ENCODE results near the gene YY1AP1. TPM values are rescaled to one million over a fixed set of nuclear protein-coding genes. Genes with fewer than 3 reads are reported as not detected.
"Not testable (repeated sequence)": the region's sequence is repeated elsewhere in the genome, so short reads cannot be mapped to it uniquely, and the experiment has no call there.

The YY1AP1 gene
- total RNA-seq, 6 experiments from 2014 or later = 24.3 to 37.2 (median 28.9) TPM

DNA sequence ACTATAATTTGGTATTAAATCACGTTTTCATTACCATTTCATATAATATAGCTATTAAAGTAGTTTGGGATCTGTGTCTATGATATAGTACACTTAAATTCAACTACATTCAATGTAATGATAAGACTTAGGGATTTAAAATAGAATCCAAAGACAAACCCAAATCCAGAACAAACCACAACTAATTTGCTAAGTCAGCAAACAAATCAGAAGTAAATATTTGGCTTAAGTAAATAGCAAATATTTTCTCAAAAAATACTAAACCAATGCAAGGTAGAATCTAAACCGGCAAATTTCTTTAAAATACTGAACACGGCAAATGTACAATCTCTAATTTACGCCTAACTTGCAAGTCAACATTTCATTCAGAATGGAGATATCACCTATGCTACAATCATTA is 16.8 kb downstream of the YY1AP1 start:
- no peaks in the 10 kb centered on the region for H3K27me3 ChIP-seq
- peaks cover 0 to 7% (median 0%) of the 10 kb centered on the region in 4 donors for H3K4me1 ChIP-seq
- H3K4me3 ChIP-seq = no peak overlapping the region
- no peak for TF ChIP-seq POLR2A (IDR thresholded peaks at IDR 0.05)
- TF ChIP-seq, protein P1, sequence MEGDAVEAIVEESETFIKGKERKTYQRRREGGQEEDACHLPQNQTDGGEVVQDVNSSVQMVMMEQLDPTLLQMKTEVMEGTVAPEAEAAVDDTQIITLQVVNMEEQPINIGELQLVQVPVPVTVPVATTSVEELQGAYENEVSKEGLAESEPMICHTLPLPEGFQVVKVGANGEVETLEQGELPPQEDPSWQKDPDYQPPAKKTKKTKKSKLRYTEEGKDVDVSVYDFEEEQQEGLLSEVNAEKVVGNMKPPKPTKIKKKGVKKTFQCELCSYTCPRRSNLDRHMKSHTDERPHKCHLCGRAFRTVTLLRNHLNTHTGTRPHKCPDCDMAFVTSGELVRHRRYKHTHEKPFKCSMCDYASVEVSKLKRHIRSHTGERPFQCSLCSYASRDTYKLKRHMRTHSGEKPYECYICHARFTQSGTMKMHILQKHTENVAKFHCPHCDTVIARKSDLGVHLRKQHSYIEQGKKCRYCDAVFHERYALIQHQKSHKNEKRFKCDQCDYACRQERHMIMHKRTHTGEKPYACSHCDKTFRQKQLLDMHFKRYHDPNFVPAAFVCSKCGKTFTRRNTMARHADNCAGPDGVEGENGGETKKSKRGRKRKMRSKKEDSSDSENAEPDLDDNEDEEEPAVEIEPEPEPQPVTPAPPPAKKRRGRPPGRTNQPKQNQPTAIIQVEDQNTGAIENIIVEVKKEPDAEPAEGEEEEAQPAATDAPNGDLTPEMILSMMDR (IDR thresholded peaks at IDR 0.05) = no peak
- ATAC-seq = no peak
- WGBS (ENCODE audit: insufficient coverage, low coverage, low lambda C conversion rate, missing lambda C conversion rate) = 59% methylated on average over 4 of the region's 4 CpGs
- DNase-seq = no peak
- intact Hi-C loops (cut with DNase I) = no loop called here
- H3K9me3 ChIP-seq = no peaks in the 10 kb centered on the region
- H3K36me3 ChIP-seq = peaks cover 4 to 86% (median 46%) of the 10 kb centered on the region in 4 donors
- H3K27ac ChIP-seq = no peak overlapping the region

DNA sequence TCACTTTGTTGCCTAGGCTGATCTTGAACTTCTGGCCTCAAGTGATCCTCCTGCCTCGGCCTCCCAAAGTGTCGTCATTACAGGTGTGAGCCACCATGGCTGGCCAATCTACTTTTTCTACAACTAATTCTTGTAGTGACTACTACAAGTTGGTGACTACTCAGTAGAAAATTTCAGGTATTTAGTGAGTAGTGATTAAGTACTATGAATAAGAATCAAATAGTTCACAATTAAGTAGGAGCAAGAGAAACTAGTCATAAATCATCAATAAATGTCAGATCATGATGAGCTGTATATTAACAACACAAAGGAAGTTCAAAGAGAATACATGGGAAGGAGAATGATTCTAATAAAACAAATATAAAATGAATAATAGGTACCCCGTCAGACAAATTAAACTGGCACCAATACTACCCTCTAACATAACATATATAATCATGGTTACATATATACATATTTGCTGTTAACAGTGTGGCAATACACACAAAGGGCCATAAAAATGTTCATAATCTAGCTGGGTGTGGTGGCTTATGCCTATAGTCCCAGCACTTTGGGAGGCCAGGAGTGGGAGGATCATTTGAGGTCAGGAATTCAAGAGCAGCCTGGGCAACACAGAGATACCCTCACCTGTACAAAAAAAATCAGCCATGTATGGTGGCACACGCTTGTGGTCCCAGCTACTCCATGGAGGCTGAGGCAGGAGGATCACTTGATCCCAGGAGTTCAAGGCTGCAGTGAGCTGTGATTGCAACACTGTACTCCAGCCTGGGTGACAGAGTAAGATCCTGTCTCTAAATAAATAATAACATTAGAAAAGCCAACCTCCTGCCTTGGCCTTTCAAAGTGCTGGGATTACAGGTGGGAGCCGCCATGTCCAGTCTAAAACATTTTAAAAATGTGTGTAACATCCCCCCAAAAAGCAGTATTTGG is 19.1 kb downstream of the YY1AP1 start:
- Histone ChIP-seq H3K4me1 (peaks cover 0 to 7% (median 0%) of the 10 kb centered on the region in 4 donors), H3K9me3 (no peaks in the 10 kb centered on the region), H3K27me3 (no peaks in the 10 kb centered on the region), H3K27ac (no peak overlapping the region), H3K4me3 (no peak overlapping the region), H3K36me3 (peaks cover 4 to 84% (median 39%) of the 10 kb centered on the region in 4 donors)
- WGBS (ENCODE audit: insufficient coverage, low coverage, low lambda C conversion rate, missing lambda C conversion rate) = 99% methylated on average over 5 of the region's 5 CpGs
- no peak for TF ChIP-seq POLR2A (IDR thresholded peaks at IDR 0.05)
- TF ChIP-seq, protein P1 (IDR thresholded peaks at IDR 0.05) = no peak
- no peak for DNase-seq
- intact Hi-C loops (cut with DNase I) = no loop called here
- no peak for ATAC-seq

DNA sequence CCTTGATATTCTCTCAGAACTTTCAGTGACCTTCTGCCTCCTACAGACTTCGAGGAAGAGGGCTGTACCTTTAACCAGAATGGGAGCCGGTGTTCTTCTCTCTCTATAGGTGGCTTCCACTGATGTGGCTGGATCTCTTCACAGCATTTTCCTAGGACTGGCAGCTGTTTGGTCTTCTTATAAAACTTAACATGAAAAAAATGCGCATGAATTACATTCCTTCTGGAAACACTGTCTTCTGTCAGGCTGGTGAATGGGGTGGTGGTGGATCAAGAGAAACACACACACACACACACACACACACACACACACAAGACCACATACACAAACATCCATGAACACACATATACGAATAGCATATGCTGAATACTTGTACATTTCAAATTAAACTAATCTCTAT is 27.3 kb downstream of the YY1AP1 start:
- H3K27ac ChIP-seq; ATAC-seq; H3K4me1 ChIP-seq; intact Hi-C loops (cut with DNase I); H3K27me3 ChIP-seq; H3K9me3 ChIP-seq; DNase-seq; H3K4me3 ChIP-seq: not testable (repeated sequence)
- peaks cover 4 to 55% (median 21%) of the 10 kb centered on the region in 4 donors for H3K36me3 ChIP-seq
- 69% methylated on average over 2 of the region's 4 CpGs for WGBS (ENCODE audit: insufficient coverage, low coverage, low lambda C conversion rate, missing lambda C conversion rate)

DNA sequence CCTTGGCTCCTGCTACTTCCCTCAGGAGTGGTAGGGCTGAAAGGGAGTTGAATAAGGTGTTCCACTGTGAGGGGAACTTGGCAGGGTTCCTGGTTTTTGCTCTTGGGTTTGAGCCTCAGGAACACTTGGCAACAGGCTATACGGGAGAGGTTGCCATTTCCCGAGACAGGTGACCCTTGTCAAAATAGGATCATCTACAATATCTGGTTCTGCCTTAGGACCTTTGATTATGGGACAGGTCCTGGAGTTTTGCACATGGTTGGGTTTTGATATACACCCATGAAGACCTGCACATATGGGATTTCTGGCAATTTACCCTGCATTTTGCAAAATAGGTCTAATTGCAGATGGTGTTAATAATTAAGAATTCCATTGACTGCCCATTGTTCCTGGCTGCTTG is 31.1 kb downstream of the YY1AP1 start:
- Histone ChIP-seq H3K27ac (no peak overlapping the region), H3K27me3 (no peaks in the 10 kb centered on the region), H3K4me1 (no peaks in the 10 kb centered on the region), H3K4me3 (no peak overlapping the region), H3K36me3 (peaks cover 1 to 27% (median 12%) of the 10 kb centered on the region in 4 donors), H3K9me3 (no peaks in the 10 kb centered on the region)
- no peak for TF ChIP-seq POLR2A (IDR thresholded peaks at IDR 0.05)
- TF ChIP-seq, protein P1 (IDR thresholded peaks at IDR 0.05) = no peak
- DNase-seq (no peak), ATAC-seq (no peak)
- 58% methylated on average over 2 of the region's 2 CpGs for WGBS (ENCODE audit: insufficient coverage, low coverage, low lambda C conversion rate, missing lambda C conversion rate)
- intact Hi-C loops (cut with DNase I) = no loop called here

DNA sequence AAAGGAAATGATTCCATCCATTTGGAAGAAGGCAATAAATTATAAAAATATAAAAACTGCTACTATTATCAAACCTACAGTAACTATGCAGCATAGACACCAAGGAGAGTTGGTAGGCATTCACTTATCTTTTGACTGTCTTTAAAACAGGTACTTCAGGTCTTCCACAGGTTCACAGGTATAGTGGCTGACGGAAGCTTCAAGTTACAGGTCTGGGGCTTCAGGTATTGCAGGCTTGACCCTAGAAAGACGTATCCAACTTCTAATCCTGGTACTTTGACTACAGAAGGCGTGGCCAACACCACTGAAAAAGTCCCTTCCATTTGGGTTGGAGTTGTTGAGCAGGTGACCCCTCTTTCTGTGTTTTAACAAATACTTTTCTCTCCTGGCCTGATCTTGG is 35.6 kb downstream of the YY1AP1 start:
- intact Hi-C loops (cut with DNase I) = no loop called here
- no peak for ATAC-seq
- no peaks in the 10 kb centered on the region for H3K9me3 ChIP-seq

More for the DNA sequence above, 35.6 kb downstream of the YY1AP1 start:
- H3K27me3 ChIP-seq = no peaks in the 10 kb centered on the region
- no peak overlapping the region for H3K27ac ChIP-seq
- WGBS (ENCODE audit: insufficient coverage, low coverage, low lambda C conversion rate, missing lambda C conversion rate) = 87% methylated on average over 3 of the region's 3 CpGs
- TF ChIP-seq POLR2A (IDR thresholded peaks at IDR 0.05) = no peak
- TF ChIP-seq, protein P1 (IDR thresholded peaks at IDR 0.05) = no peak
- no peak for DNase-seq
- H3K36me3 ChIP-seq = no peaks in the 10 kb centered on the region
- H3K4me1 ChIP-seq = no peaks in the 10 kb centered on the region
- H3K4me3 ChIP-seq = no peak overlapping the region

Data from right lobe of liver (tissue), 6 donors.